Endothelial cell of umbilical vein (primary cell): ENCODE results near the gene NKX2-4. TPM values are rescaled to one million over a fixed set of nuclear protein-coding genes. Genes with fewer than 3 reads are reported as not detected.

Source experiments
- BruUV-seq: library from RNA; stranded (reverse); fragments of 400-500 nt; replicated peaks from 2 replicates; lab custom pipeline; 2021; lab: Mats Ljungman, UMichigan
- CTCF ChIA-PET: fragments of 300-600, 350-600 bp; sonication (Branson Sonifier 250); formaldehyde crosslinking; loops from one replicate; lab custom pipeline; 2021; ENCODE audit warnings: antibody characterized with exemption, inconsistent platforms; lab: Charles Lee
- POLR2A ChIA-PET: fragments of 300-600, 350-600 bp; sonication (Branson Sonifier 250); formaldehyde crosslinking; loops from one replicate; lab custom pipeline; 2021; ENCODE audit warnings: antibody characterized with exemption, inconsistent platforms; lab: Charles Lee
- DNase-seq: peaks from one replicate; pipeline ENCODE4 v3.0.0-alpha.2; 2011; ENCODE audit warnings: low read depth, low spot score
- FAIRE-seq: peaks from 2 replicates; lab custom pipeline; 2011; peaks lifted over from hg19 to GRCh38; lab: Jason Lieb, UNC
- H2AFZ ChIP-seq: 2 replicates; pipeline ENCODE4 v1.6.0; 2012; ENCODE audit warnings: low read depth, low read length, control low read depth, inconsistent platforms
- H3K27ac ChIP-seq: 2 replicates; pipeline ENCODE4 v1.5.1; 2011; ENCODE audit warnings: low read depth, mild to moderate bottlenecking, control low read depth, low read length, moderate library complexity; ENCODE audit not compliant: insufficient read depth
- H3K27me3 ChIP-seq, 2 experiments: 2 replicates each; pipeline versions ENCODE4 v1.6.0 to v1.6.1; 2011; ENCODE audit warnings: low read length in 2 of 2, mixed read lengths in 1 of 2; ENCODE audit not compliant: control insufficient read depth in 2 of 2, insufficient read depth in 2 of 2
- H3K36me3 ChIP-seq, 2 experiments: 2 replicates in 1 of 2; 3 replicates in 1 of 2; pipeline ENCODE4 v1.5.1; 2011; ENCODE audit warnings: low read length in 2 of 2, mild to moderate bottlenecking in 1 of 2, moderate library complexity in 1 of 2; ENCODE audit not compliant: control insufficient read depth in 2 of 2, insufficient read depth in 2 of 2; ENCODE audit errors: extremely low read depth in 1 of 2
- H3K4me1 ChIP-seq: 3 replicates; pipeline ENCODE4 v1.5.1; 2011; ENCODE audit warnings: mild to moderate bottlenecking, low read length; ENCODE audit not compliant: control insufficient read depth, insufficient read depth; ENCODE audit errors: extremely low read depth
- H3K4me2 ChIP-seq: 2 replicates; pipeline ENCODE4 v1.6.1; 2011; ENCODE audit warnings: low read length, control low read depth, mixed read lengths; ENCODE audit not compliant: insufficient read depth
- H3K4me3 ChIP-seq, 3 experiments: fragments of 200-600 bp in 1 of 3; sonication (generic), shearing (Covaris generic) in 1 of 3; replicated peaks in 1 of 3; 2 replicates each; pipeline ENCODE4 v1.5.1; 2011 to 2016; ENCODE audit warnings: control low read depth in 3 of 3, low read length in 3 of 3, mild to moderate bottlenecking in 2 of 3, inconsistent platforms in 1 of 3, low read depth in 1 of 3, moderate library complexity in 1 of 3; ENCODE audit not compliant: insufficient read depth in 1 of 3
- H3K79me2 ChIP-seq: 2 replicates; pipeline ENCODE4 v1.6.0; 2012; ENCODE audit warnings: low read length, inconsistent platforms; ENCODE audit not compliant: control insufficient read depth, insufficient read depth
- H3K9ac ChIP-seq: replicated peaks from 2 replicates; pipeline ENCODE3; 2011; ENCODE audit warnings: low read length, control low read depth; ENCODE audit not compliant: insufficient read depth; ENCODE audit errors: extremely low read depth
- H3K9me1 ChIP-seq: replicated peaks from 3 replicates; pipeline ENCODE4 v1.6.0; 2011; ENCODE audit warnings: mild to moderate bottlenecking, low read length; ENCODE audit not compliant: control insufficient read depth, insufficient read depth; ENCODE audit errors: extremely low read depth
- H3K9me3 ChIP-seq: replicated peaks from 2 replicates; pipeline ENCODE4 v1.5.1; 2012; ENCODE audit warnings: low read length, inconsistent platforms; ENCODE audit not compliant: control insufficient read depth, insufficient read depth
- H4K20me1 ChIP-seq: replicated peaks from 2 replicates; pipeline ENCODE3; 2011; ENCODE audit warnings: mild to moderate bottlenecking, low read length; ENCODE audit not compliant: control insufficient read depth, insufficient read depth; ENCODE audit errors: extremely low read depth
- GATA2 ChIP-seq: IDR thresholded peaks from 2 replicates; pipeline ENCODE4 v1.7.0; 2011; ENCODE audit warnings: low read depth, mild to moderate bottlenecking, moderate library complexity, mixed read lengths, low read length; ENCODE audit not compliant: insufficient read length, insufficient read depth
- JUN ChIP-seq: IDR thresholded peaks from 2 replicates; pipeline ENCODE4 v1.6.1; 2011; ENCODE audit warnings: borderline replicate concordance, low read depth; ENCODE audit not compliant: insufficient read length, insufficient read depth
- POLR2A ChIP-seq: IDR thresholded peaks from 2 replicates; pipeline ENCODE4 v1.6.1; 2012; ENCODE audit warnings: low read depth, mild to moderate bottlenecking, control low read depth, low read length
- dilution Hi-C: fragments of 300-500 bp; cut with MboI; formaldehyde crosslinking; loops from one replicate; pipeline ENCODE4 v1.15.0; 2019; ENCODE audit warnings: low sequenced_read_pairs; ENCODE audit not compliant: extremely low pct_ligation_motif_present
- intact Hi-C: fragments of 100-400 bp; cut with micrococcal nuclease; formaldehyde crosslinking; loops from one replicate; pipeline ENCODE4 v1.10.0; 2022
- polyA plus RNA-seq, 4 experiments: library from polyadenylated mRNA; depleted of rRNA in 3 of 4; stranded (reverse) in 3 of 4; unstranded in 1 of 4; fragments of >200 nt; gene quantifications; 2 replicates each; pipeline versions ENCODE4 v1.2.1 to v1.2.3, GENCODE V29; 2011 to 2012; ENCODE audit warnings: missing spikeins in 1 of 4
- total RNA-seq: library from RNA; stranded (reverse); gene quantifications from 2 replicates; pipeline ENCODE4 v1.2.3, GENCODE V29; 2021
- TF ChIP-seq, protein P1 (sequence below): IDR thresholded peaks from 2 replicates; pipeline ENCODE4 v1.6.1; 2011; ENCODE audit not compliant: insufficient read depth, insufficient read length

Gene NKX2-4
- total and polyA plus RNA-seq, 2 donors (not counting 3 experiments of a cell fraction or from before 2014, with no cell fraction given): not detected

GRCh38 chr20:21376626-21377025 is 20.7 kb downstream of the NKX2-4 start:
- H3K9me3 ChIP-seq: no peaks in the 10 kb centered on the region
- no peaks in the 10 kb centered on the region for H3K9me1 ChIP-seq
- POLR2A ChIA-PET: no interaction called here
- H3K4me2 ChIP-seq: no peak overlapping the region
- H2AFZ ChIP-seq: no peak overlapping the region
- intact Hi-C loops: no loop called here
- peaks cover 2% of the 10 kb centered on the region for H4K20me1 ChIP-seq
- H3K27ac ChIP-seq: no peak overlapping the region
- DNase-seq (no peak), FAIRE-seq (no peak)
- CTCF ChIA-PET: no interaction called here
- peaks cover 14% of the 10 kb centered on the region for H3K79me2 ChIP-seq
- H3K36me3 ChIP-seq: peaks cover 0 to 4% of the 10 kb centered on the region in 2 experiments
- TF ChIP-seq GATA2 (no peak), JUN (no peak)
- TF ChIP-seq, protein P1, sequence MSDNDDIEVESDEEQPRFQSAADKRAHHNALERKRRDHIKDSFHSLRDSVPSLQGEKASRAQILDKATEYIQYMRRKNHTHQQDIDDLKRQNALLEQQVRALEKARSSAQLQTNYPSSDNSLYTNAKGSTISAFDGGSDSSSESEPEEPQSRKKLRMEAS: no peak
- H3K27me3 ChIP-seq: no peaks in the 10 kb centered on the region
- peaks cover 3% of the 10 kb centered on the region for H3K4me1 ChIP-seq
- BruUV-seq: no TSS peak
- no peak overlapping the region for H3K4me3 ChIP-seq
- no peak overlapping the region for H3K9ac ChIP-seq
- dilution Hi-C loops: no loop called here

- no peak overlapping the region for H2AFZ ChIP-seq
- TF ChIP-seq POLR2A (no peak), JUN (no peak)
- H3K4me3 ChIP-seq: no peak overlapping the region
- no peaks in the 10 kb centered on the region for H3K4me1 ChIP-seq
- H3K4me2 ChIP-seq: no peak overlapping the region
- FAIRE-seq (no peak), DNase-seq (no peak)
- intact Hi-C loops (no loop called here), dilution Hi-C loops (no loop called here)
- no peak overlapping the region for H3K9ac ChIP-seq
- no peaks in the 10 kb centered on the region for H4K20me1 ChIP-seq
- POLR2A ChIA-PET: no interaction called here
- BruUV-seq: no TSS peak
- no peaks in the 10 kb centered on the region for H3K9me1 ChIP-seq
- no peak overlapping the region for H3K27ac ChIP-seq
- H3K36me3 ChIP-seq: peaks cover 0 to 2% of the 10 kb centered on the region in 2 experiments
- H3K79me2 ChIP-seq: peaks cover 18% of the 10 kb centered on the region
- H3K9me3 ChIP-seq: no peaks in the 10 kb centered on the region
- CTCF ChIA-PET: no interaction called here
- no peaks in the 10 kb centered on the region for H3K27me3 ChIP-seq
Observed at GRCh38 chr20:21373436-21373835, 23.9 kb downstream of the NKX2-4 start.
